Measurements from ENCODE around the gene GALNT2. TPM values are rescaled to one million over a fixed set of nuclear protein-coding genes. Genes with fewer than 3 reads are reported as not detected.

The GALNT2 gene
- total and polyA plus RNA-seq, 2 of the 13 experiments (the other 11 are each of a cell fraction or from before 2014, with no cell fraction given): 39.3 to 39.6 TPM

- no peak overlapping the region for H3K27ac ChIP-seq (ENCODE audit: extremely low read length, insufficient read depth, low read length)
- no peak overlapping the region for H3K4me3 ChIP-seq (replicated peaks in 1 of 3; ENCODE audit: insufficient read depth in 1 of 3, low read depth in 2 of 3, low read length in 3 of 3)
- DNase-seq (ENCODE audit: low spot score): no peak
- H2AFZ ChIP-seq (ENCODE audit: low read length): no peak overlapping the region
- WGBS (ENCODE audit: low lambda C conversion rate): 99% methylated on average over 8 of the region's 15 CpGs
- no peaks in the 10 kb centered on the region for H3K79me2 ChIP-seq (ENCODE audit: insufficient read depth, low read length)
- peaks cover under 1% of the 10 kb centered on the region; the same call in 1 of the 2 replicates for H4K20me1 ChIP-seq (ENCODE audit: insufficient read depth, low read length)
- H3K9me3 ChIP-seq (ENCODE audit: low read length): no peaks in the 10 kb centered on the region
- H3K9ac ChIP-seq (ENCODE audit: insufficient read depth, low read depth, low read length): no peak overlapping the region
- no TSS peak for BruUV-seq (replicated peaks)
- CTCF ChIA-PET (ENCODE audit: low intra/inter-chr PET ratio, low total read pairs): no interaction called here
- H3K27me3 ChIP-seq (ENCODE audit: control insufficient read depth in 1 of 2, insufficient read depth in 2 of 2, low read length in 2 of 2): no peaks in the 10 kb centered on the region
- H3K4me1 ChIP-seq (ENCODE audit: insufficient read depth, low read length): no peaks in the 10 kb centered on the region
- in situ Hi-C loops (cut with HindIII; ENCODE audit: extremely low pct_ligation_motif_present, low pct_unique_long_range_greater_than_20kb) (no loop called here), intact Hi-C loops (cut with micrococcal nuclease; ENCODE audit: unreplicated experiment) (no loop called here)
- H3K36me3 ChIP-seq (replicated peaks in 1 of 2; ENCODE audit: control insufficient read depth in 1 of 2, insufficient read depth in 2 of 2, low read length in 2 of 2): peaks cover 4 to 27% of the 10 kb centered on the region in 2 experiments
- TF ChIP-seq AKNA (CRISPR knock-in tag; IDR thresholded peaks at IDR 0.05; ENCODE audit: borderline replicate concordance) (no peak), ZNF549 (CRISPR knock-in tag; IDR thresholded peaks at IDR 0.05) (no peak), ZNF207 (IDR thresholded peaks at IDR 0.05; ENCODE audit: borderline replicate concordance) (no peak), ZNF780A (CRISPR knock-in tag; IDR thresholded peaks at IDR 0.05) (no peak), ZNF225 (CRISPR knock-in tag; IDR thresholded peaks at IDR 0.05) (no peak), HOMEZ (CRISPR knock-in tag; IDR thresholded peaks at IDR 0.05; ENCODE audit: low read depth) (no peak), SUZ12 (IDR thresholded peaks at IDR 0.05; ENCODE audit: low read depth, low read length) (no peak), MIER3 (CRISPR knock-in tag; IDR thresholded peaks at IDR 0.05; ENCODE audit: borderline replicate concordance) (no peak), ARID2 (CRISPR knock-in tag; IDR thresholded peaks at IDR 0.05; ENCODE audit: borderline replicate concordance) (no peak), ZNF331 (CRISPR knock-in tag; IDR thresholded peaks at IDR 0.05) (no peak), ZNF224 (CRISPR knock-in tag; IDR thresholded peaks at IDR 0.05) (no peak), KLF16 (CRISPR knock-in tag; IDR thresholded peaks at IDR 0.05) (no peak), XRCC5 (optimal IDR thresholded peaks at IDR 0.05; ENCODE audit: low read length) (no peak), ZNF615 (CRISPR knock-in tag; IDR thresholded peaks at IDR 0.05; ENCODE audit: borderline replicate concordance) (no peak), ZNF12 (CRISPR knock-in tag; IDR thresholded peaks at IDR 0.05) (no peak), KLF9 (CRISPR knock-in tag; IDR thresholded peaks at IDR 0.05; ENCODE audit: low read depth) (no peak), SRF (IDR thresholded peaks at IDR 0.05; ENCODE audit: low read depth, low read length) (no peak), ZNF605 (CRISPR knock-in tag; IDR thresholded peaks at IDR 0.05) (no peak), SNRNP70 (IDR thresholded peaks at IDR 0.05; ENCODE audit: low read depth, low read length) (no peak)
- FAIRE-seq: no peak
- H3K4me2 ChIP-seq (ENCODE audit: low read depth, low read length): no peak overlapping the region
- ATAC-seq: no peak
- POLR2A ChIA-PET: no interaction called here
Observed at GRCh38 chr1:230274254-230274653, 207.2 kb downstream of the GALNT2 start.

Data from HepG2 (cell line).